MM.1S (cell line): ENCODE data around the gene PRKG1.

Experiments
- DNase-seq: peaks from one replicate; pipeline ENCODE4 v3.0.0-alpha.2; 2015
- H2AFZ ChIP-seq: fragments of 300-600 bp; sonication (generic); 2 replicates; pipeline ENCODE4 v1.6.0; 2016; ENCODE audit warnings: antibody characterized with exemption, low read length
- H3F3A ChIP-seq: fragments of 300-600 bp; sonication (generic); 2 replicates; pipeline ENCODE4 v1.6.1; 2016; ENCODE audit warnings: mild to moderate bottlenecking, antibody characterized with exemption, low read length, moderate library complexity, mixed read lengths; ENCODE audit not compliant: insufficient read depth
- H3K27ac ChIP-seq: fragments of 300-600 bp; sonication (generic); 2 replicates; pipeline ENCODE4 v1.5.1; 2016; ENCODE audit warnings: mild to moderate bottlenecking, low read length
- H3K27me3 ChIP-seq: fragments of 300-600 bp; sonication (generic); replicated peaks from 2 replicates; pipeline ENCODE4 v1.6.0; 2016; ENCODE audit warnings: low read length; ENCODE audit not compliant: insufficient read depth
- H3K36me3 ChIP-seq: fragments of 300-600 bp; sonication (generic); replicated peaks from 2 replicates; pipeline ENCODE4 v1.6.1; 2016; ENCODE audit warnings: mild to moderate bottlenecking, low read length, mixed read lengths; ENCODE audit not compliant: insufficient read depth
- H3K4me1 ChIP-seq: fragments of 300-600 bp; sonication (generic); 2 replicates; pipeline ENCODE4 v1.6.1; 2016; ENCODE audit warnings: low read length, mixed read lengths
- H3K4me2 ChIP-seq: fragments of 300-600 bp; sonication (generic); 2 replicates; pipeline ENCODE4 v1.6.0; 2016; ENCODE audit warnings: low read depth, low read length
- H3K4me3 ChIP-seq: fragments of 300-600 bp; sonication (generic); 2 replicates; pipeline ENCODE4 v1.5.1; 2016; ENCODE audit warnings: low read length, mixed read lengths
- H3K79me2 ChIP-seq: fragments of 300-600 bp; sonication (generic); 2 replicates; pipeline ENCODE4 v1.6.1; 2016; ENCODE audit warnings: mixed run types, low read length, mixed read lengths
- H3K9ac ChIP-seq: fragments of 300-600 bp; sonication (generic); 2 replicates; pipeline ENCODE4 v1.6.1; 2016; ENCODE audit warnings: low read length, mixed read lengths
- H3K9me2 ChIP-seq: fragments of 300-600 bp; sonication (generic); replicated peaks from 2 replicates; pipeline ENCODE4 v1.6.1; 2016; ENCODE audit warnings: mild to moderate bottlenecking, low read length, mixed read lengths; ENCODE audit not compliant: insufficient read depth
- H3K9me3 ChIP-seq: fragments of 300-600 bp; sonication (generic); replicated peaks from 2 replicates; pipeline ENCODE4 v1.6.1; 2016; ENCODE audit warnings: mild to moderate bottlenecking, low read length, mixed read lengths; ENCODE audit not compliant: insufficient read depth
- H4K20me1 ChIP-seq: fragments of 300-600 bp; sonication (generic); 2 replicates; pipeline ENCODE4 v1.6.1; 2016; ENCODE audit warnings: mild to moderate bottlenecking, low read length, moderate library complexity, mixed read lengths; ENCODE audit not compliant: insufficient read depth
- EZH2 ChIP-seq: fragments of 300-600 bp; sonication (generic); optimal IDR thresholded peaks from 2 replicates; pipeline ENCODE3; 2017; ENCODE audit warnings: low read depth, mild to moderate bottlenecking, antibody characterized with exemption, low read length, mixed read lengths
- EZH2phosphoT487 ChIP-seq: fragments of 300-600 bp; sonication (generic); IDR thresholded peaks from 2 replicates; pipeline ENCODE4 v1.6.1; 2018; ENCODE audit warnings: antibody characterized with exemption, low read length
- TF ChIP-seq, protein P1 (sequence below): fragments of 300-600 bp; sonication (generic); IDR thresholded peaks from 2 replicates; pipeline ENCODE4 v1.5.1; 2016; ENCODE audit warnings: antibody characterized with exemption, low read length, mixed read lengths

The PRKG1 gene

DNA sequence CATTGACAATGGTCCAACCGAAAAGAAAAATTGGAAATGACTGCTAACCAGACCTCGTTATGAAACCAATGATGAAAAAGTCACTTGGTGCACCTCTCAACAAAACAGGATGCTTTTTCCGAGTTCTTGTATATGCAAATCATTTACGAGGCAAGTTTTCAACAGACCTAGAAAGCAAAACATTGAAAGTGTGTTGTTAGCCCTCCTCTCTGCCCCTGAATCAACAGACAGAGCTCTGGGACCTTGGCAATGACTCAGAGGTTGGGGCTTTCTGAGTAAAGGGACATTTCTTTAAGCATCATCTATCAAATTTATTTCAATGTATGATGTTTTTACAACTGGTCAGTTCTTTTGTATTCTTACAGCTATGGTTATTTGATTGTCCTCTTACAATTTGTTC is 1223.5 kb downstream of the PRKG1 start:
- H3K27me3 ChIP-seq, result no peaks in the 10 kb centered on the region
- no peaks in the 10 kb centered on the region for H3K9me3 ChIP-seq
- no peaks in the 10 kb centered on the region for H4K20me1 ChIP-seq
- no peaks in the 10 kb centered on the region for H3K36me3 ChIP-seq
- H3K4me1 ChIP-seq, result no peaks in the 10 kb centered on the region
- H3F3A ChIP-seq, result no peaks in the 10 kb centered on the region
- H3K9ac ChIP-seq, result no peak overlapping the region
- H3K4me3 ChIP-seq, result no peak overlapping the region
- no peaks in the 10 kb centered on the region for H3K9me2 ChIP-seq
- no peak overlapping the region for H2AFZ ChIP-seq
- DNase-seq, result no peak
- H3K4me2 ChIP-seq, result no peak overlapping the region
- no peak overlapping the region for H3K27ac ChIP-seq
- TF ChIP-seq, protein P1, sequence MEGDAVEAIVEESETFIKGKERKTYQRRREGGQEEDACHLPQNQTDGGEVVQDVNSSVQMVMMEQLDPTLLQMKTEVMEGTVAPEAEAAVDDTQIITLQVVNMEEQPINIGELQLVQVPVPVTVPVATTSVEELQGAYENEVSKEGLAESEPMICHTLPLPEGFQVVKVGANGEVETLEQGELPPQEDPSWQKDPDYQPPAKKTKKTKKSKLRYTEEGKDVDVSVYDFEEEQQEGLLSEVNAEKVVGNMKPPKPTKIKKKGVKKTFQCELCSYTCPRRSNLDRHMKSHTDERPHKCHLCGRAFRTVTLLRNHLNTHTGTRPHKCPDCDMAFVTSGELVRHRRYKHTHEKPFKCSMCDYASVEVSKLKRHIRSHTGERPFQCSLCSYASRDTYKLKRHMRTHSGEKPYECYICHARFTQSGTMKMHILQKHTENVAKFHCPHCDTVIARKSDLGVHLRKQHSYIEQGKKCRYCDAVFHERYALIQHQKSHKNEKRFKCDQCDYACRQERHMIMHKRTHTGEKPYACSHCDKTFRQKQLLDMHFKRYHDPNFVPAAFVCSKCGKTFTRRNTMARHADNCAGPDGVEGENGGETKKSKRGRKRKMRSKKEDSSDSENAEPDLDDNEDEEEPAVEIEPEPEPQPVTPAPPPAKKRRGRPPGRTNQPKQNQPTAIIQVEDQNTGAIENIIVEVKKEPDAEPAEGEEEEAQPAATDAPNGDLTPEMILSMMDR, result no peak
- TF ChIP-seq EZH2 (no peak), EZH2phosphoT487 (no peak)
- H3K79me2 ChIP-seq, result no peaks in the 10 kb centered on the region

DNA sequence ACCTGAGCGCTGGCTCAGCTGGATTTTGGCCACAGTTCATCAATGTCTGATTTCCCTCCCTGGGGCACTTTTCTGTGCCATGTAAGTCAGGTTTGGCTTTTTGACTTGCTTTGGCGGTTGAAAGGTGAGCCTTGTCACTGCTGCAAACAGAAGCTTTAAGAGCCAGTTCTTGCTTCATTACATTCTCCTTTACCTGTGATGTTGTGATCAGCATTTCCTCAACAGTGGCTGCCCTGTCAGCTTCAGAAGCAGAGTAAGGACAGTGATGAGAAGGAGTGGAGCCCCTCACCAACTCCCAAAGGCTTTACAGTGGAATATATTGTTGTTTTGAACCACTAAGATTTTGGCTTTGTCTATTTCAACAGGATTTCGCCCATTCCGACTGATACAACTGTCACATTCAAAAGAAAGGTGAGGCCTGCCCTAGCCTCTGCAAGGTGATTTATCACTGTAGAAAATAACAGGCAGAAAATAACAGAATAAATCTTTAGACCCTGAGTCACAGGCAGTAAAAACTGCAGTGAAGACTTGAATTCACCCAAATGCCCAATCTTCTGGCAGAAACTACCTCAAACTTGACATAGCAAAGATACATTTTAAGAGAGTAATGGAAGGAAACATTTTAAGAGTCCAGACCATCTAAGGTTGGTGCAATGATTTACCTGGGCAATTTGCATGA is 1226.5 kb downstream of the PRKG1 start:
- TF ChIP-seq EZH2phosphoT487 (no peak), EZH2 (no peak)
- TF ChIP-seq, protein P1, result no peak

DNA sequence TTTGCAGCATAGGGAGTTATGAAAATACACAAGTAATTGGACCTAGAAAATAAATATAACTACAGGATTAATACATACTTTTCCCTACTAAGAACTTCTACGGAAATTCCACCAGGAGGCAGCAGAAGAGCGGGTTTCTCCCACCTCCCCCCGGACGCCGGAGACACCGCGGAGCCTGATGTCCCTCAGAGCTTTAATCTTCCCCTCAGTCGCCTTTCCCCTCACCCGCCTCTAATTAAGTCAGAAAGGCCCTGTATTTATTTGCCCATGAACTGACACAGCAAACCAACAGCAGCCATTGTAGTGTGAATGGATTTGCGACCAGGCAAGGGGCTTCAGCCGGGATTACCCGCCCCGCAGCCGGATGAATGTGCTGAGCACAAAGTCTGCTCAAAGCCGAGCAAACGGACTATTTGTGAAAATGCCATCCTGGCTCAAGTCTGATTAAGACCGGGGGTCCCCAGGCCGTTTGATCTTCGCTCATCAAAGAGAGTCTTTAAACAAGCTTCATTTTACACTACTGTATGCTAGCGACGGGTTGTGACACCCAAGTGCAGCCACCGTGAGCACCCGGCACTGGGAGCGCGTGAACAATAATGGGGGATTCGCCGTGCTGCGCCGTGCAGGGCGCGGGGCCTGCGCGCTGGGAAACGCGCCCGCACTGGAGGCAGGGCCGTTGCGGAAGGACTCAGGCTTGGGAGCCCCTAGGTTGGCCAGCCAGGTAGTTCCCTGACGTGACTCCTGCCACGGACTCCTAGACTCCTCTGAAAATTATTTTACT is 1234.2 kb downstream of the PRKG1 start:
- Histone ChIP-seq H3K9ac (peak overlapping the region; percentile 53; the same call in 1 of the 2 replicates), H3K4me3 (peak overlapping the region; percentile 73), H3K4me1 (no peaks in the 10 kb centered on the region), H3K36me3 (no peaks in the 10 kb centered on the region), H3K27me3 (peaks cover 5% of the 10 kb centered on the region; the same call in 1 of the 2 replicates), H3K27ac (no peak overlapping the region), H3F3A (peaks cover 2% of the 10 kb centered on the region), H3K9me3 (no peaks in the 10 kb centered on the region), H4K20me1 (no peaks in the 10 kb centered on the region), H3K4me2 (peak overlapping the region; percentile 88), H3K79me2 (no peaks in the 10 kb centered on the region), H3K9me2 (no peaks in the 10 kb centered on the region), H2AFZ (peak overlapping the region; percentile 96)
- peak; percentile 70 for DNase-seq
- TF ChIP-seq, protein P1, result peak; percentile 74
- TF ChIP-seq EZH2, result no peak

More for the DNA sequence above, 1226.5 kb downstream of the PRKG1 start:
- Histone ChIP-seq H2AFZ (no peak overlapping the region), H3K9me3 (no peaks in the 10 kb centered on the region), H3K9me2 (no peaks in the 10 kb centered on the region), H3F3A (no peaks in the 10 kb centered on the region), H3K4me2 (no peak overlapping the region), H3K27me3 (no peaks in the 10 kb centered on the region), H3K27ac (no peak overlapping the region), H3K9ac (no peak overlapping the region), H4K20me1 (no peaks in the 10 kb centered on the region), H3K4me3 (no peak overlapping the region), H3K79me2 (no peaks in the 10 kb centered on the region), H3K36me3 (no peaks in the 10 kb centered on the region), H3K4me1 (no peaks in the 10 kb centered on the region)
- no peak for DNase-seq
